Ovary (tissue), 9 donors: ENCODE results near the gene CDC14B. TPM values are rescaled to one million over a fixed set of nuclear protein-coding genes. Genes with fewer than 3 reads are reported as not detected.
"Not testable (repeated sequence)": the region's sequence is repeated elsewhere in the genome, so short reads cannot be mapped to it uniquely, and the experiment has no call there.

Source experiments
- DNase-seq, 5 donors: peaks; one replicate each; pipeline ENCODE4 v3.0.0-alpha.2; 2019 to 2020
- H3K27ac ChIP-seq, 2 donors: fragments of 200-600 bp; one replicate each; pipeline versions ENCODE4 v1.5.1 to v1.8.0; 2019 to 2022
- H3K27me3 ChIP-seq: fragments of 200-600 bp; one replicate; pipeline ENCODE4 v1.8.0; 2022
- H3K36me3 ChIP-seq: fragments of 200-600 bp; sonication (generic); one replicate; pipeline ENCODE4 v1.5.1; 2019
- H3K4me1 ChIP-seq: one replicate; pipeline ENCODE4 v1.8.1; 2013; ENCODE audit warnings: mild to moderate bottlenecking, moderate library complexity; ENCODE audit not compliant: insufficient read depth
- H3K4me3 ChIP-seq: fragments of 200-600 bp; sonication (generic); one replicate; pipeline ENCODE4 v1.5.1; 2017
- H3K9me3 ChIP-seq, 2 donors: fragments of 200-600 bp in 1 of 2; sonication (generic) in 1 of 2; one replicate each; pipeline versions ENCODE4 v1.5.1 to v1.8.1; 2013 to 2019; ENCODE audit warnings: mild to moderate bottlenecking in 1 of 2, moderate library complexity in 1 of 2
- CTCF ChIP-seq, 3 donors: fragments of 450-650 bp in 2 of 3; fragments of 200-600 bp in 1 of 3; IDR thresholded peaks; one replicate each; pipeline versions ENCODE4 v1.5.1 to v1.8.0; 2016 to 2022; ENCODE audit warnings: antibody characterized with exemption in 3 of 3, mild to moderate bottlenecking in 1 of 3
- EP300 ChIP-seq: sonication (generic); formaldehyde crosslinking; IDR thresholded peaks from one replicate; pipeline ENCODE4 v1.6.1; 2017; ENCODE audit warnings: antibody characterized with exemption
- POLR2A ChIP-seq: fragments of 450-650 bp; IDR thresholded peaks from one replicate; pipeline ENCODE4 v1.6.1; 2017; ENCODE audit warnings: antibody characterized with exemption, mild to moderate bottlenecking, moderate library complexity
- WGBS, 3 donors: extraction: QIAGEN DNeasy Blood & Tissue Kit in 1 of 3; methylation state at CpG; one replicate each; pipeline versions ENCODE4 v1.1.5 to v1.1.7; 2013 to 2017; 5-methylcytosine and 5-hydroxymethylcytosine counted together
- intact Hi-C, 4 donors: fragments of 100-400 bp; cut with DNase I; formaldehyde crosslinking; loops; one replicate each; pipeline versions ENCODE4 v1.11.0 to v1.15.1; 2022 to 2023
- polyA plus RNA-seq, 2 donors: library from polyadenylated mRNA; stranded (reverse); fragments of 200-250 nt in 1 of 2; fragments of 350-450 nt in 1 of 2; fragmentation: Illumina TruSeq in 1 of 2; extraction: RNeasy Lipid Tissue Mini Kit (QIAGEN cat#74804) in 1 of 2; gene quantifications; one replicate each; pipeline ENCODE4 v1.2.3, GENCODE V29; 2013 to 2014
- total RNA-seq, 7 donors: library from RNA; depleted of rRNA in 2 of 7; stranded (reverse); fragments of >200 nt in 2 of 7; fragmentation: NEBNext Ultra II Directional in 3 of 7; extraction: Animal tissue kit (Norgen Biotek cat#: 25700) in 3 of 7; gene quantifications; one replicate each; pipeline versions ENCODE4 v1.1.0 to v1.2.4, GENCODE V29; 2016 to 2023
- donor health status: DM: no; HTN: no; CAD: no; lungs with moderate emphysema.
- donor health status: DM: no; HTN: no; CAD: no.
- donor health status: Bipolar disorder and iron deficiency.
- donor health status: DM: yes; HTN: yes; CAD: no.
- donor health status: DM: no; HTN: no; CAD: no.
- donor health status: DM: yes; HTN: yes; CAD: no.

The CDC14B gene
- total and polyA plus RNA-seq, 9 donors: 5.9 to 15.3 (median 11.4) TPM

- no peak for DNase-seq
- Histone ChIP-seq H3K27ac (no peak overlapping the region), H3K4me3 (no peak overlapping the region), H3K36me3 (no peaks in the 10 kb centered on the region), H3K9me3 (no peaks in the 10 kb centered on the region), H3K4me1 (no peaks in the 10 kb centered on the region), H3K27me3 (no peaks in the 10 kb centered on the region)
- 70 to 85% (median 82%) methylated on average over 13 of the region's 13 CpGs for WGBS, 3 donors
- no peak for TF ChIP-seq POLR2A
- TF ChIP-seq EP300: no peak
- no peak for TF ChIP-seq CTCF (IDR thresholded peaks at IDR 0.05)
- intact Hi-C loops: no loop called here
These were observed 114.2 kb downstream of the CDC14B start for GRCh38 chr9:96505316-96505991.

DNA sequence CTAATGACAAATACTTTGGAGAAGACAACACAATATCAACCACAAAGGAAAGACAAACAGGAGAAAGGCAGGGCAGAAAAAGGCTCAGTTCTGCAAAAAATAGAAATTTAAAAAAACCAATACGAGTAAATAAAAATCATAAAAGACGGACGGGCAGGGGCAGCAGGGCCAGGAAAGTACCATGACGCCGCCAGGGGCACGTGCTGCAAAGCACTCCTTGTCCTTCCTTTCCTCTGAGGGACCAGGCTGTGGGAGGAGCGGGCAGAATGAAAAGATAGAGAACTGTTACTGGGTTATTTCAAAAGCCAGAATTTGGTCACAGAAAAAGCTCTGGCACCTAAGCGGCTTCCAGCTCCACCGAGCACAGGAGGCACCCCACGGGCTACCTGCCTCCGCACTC lies 115.7 kb downstream of the CDC14B start:
- Histone ChIP-seq H3K36me3 (no peaks in the 10 kb centered on the region), H3K27me3 (no peaks in the 10 kb centered on the region), H3K4me1 (no peaks in the 10 kb centered on the region), H3K9me3 (no peaks in the 10 kb centered on the region), H3K27ac (no peak overlapping the region), H3K4me3 (no peak overlapping the region)
- no peak for DNase-seq
- TF ChIP-seq CTCF (IDR thresholded peaks at IDR 0.05): no peak
- no peak for TF ChIP-seq POLR2A
- TF ChIP-seq EP300: no peak
- WGBS, 3 donors: 93 to 95% (median 94%) methylated on average over 11 of the region's 11 CpGs
- intact Hi-C loops: no loop called here

DNA sequence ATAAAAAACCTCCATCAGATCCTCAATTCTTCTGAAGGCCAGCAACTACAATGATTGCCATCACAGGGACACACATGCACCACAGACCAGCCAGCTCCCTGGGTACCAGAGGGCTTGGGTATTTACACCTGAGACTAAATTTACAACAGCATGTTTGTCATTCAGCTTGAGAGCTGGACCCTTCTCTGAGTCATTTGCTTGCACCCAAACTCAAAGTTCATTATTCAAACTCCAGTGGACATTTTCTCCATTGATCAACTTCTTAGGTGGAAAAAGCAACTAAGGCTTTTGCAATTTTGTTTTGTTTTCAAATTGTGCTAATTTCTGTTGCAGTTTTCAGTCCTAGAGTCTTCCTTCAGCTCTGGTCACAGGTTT lies 116.3 kb downstream of the CDC14B start:
- H3K27ac ChIP-seq, H3K9me3 ChIP-seq, DNase-seq, H3K4me1 ChIP-seq, H3K4me3 ChIP-seq, H3K36me3 ChIP-seq, intact Hi-C loops, H3K27me3 ChIP-seq: not testable (repeated sequence)

- Histone ChIP-seq H3K9me3 (no peaks in the 10 kb centered on the region), H3K27ac (no peak overlapping the region), H3K4me3 (no peak overlapping the region), H3K4me1 (no peaks in the 10 kb centered on the region), H3K27me3 (no peaks in the 10 kb centered on the region), H3K36me3 (no peaks in the 10 kb centered on the region)
- no peak for TF ChIP-seq EP300
- TF ChIP-seq CTCF (IDR thresholded peaks at IDR 0.05): no peak
- TF ChIP-seq POLR2A: no peak
- no peak for DNase-seq
- whole genome bisulfite sequencing, 3 donors: 82 to 93% (median 91%) methylated on average over 6 of the region's 6 CpGs
- intact Hi-C loops: no loop called here
These were observed 116.9 kb downstream of the CDC14B start for GRCh38 chr9:96502539-96503373.
